GM12801 (cell line): Measurements from ENCODE around the gene PRPH.

Experiments used
- TF ChIP-seq, protein P1 (sequence below): IDR thresholded peaks from one replicate; pipeline ENCODE4 v1.5.1; 2011; ENCODE audit warnings: control low read depth; ENCODE audit not compliant: insufficient read length; ENCODE audit errors: extremely low read depth

The PRPH gene

DNA sequence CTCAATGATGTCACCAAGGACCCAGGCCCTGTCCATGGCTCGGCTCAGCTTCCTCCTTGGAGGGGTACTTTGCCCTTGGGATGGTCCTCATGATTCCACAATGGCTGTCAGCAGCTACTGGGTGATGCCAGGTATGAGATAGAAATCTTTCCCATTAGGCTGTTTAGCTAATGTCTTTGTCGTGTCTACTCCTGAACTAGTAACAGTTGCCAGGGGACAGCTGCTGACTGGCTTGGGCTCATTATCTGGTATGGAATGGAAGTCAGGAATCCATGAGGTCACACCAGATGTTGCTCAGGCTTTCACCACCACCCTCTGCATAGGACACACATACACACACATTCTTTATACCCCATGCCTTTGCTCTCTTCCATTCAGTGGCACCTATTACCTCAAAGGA is 9.2 kb downstream of the PRPH start:
- TF ChIP-seq, protein P1, sequence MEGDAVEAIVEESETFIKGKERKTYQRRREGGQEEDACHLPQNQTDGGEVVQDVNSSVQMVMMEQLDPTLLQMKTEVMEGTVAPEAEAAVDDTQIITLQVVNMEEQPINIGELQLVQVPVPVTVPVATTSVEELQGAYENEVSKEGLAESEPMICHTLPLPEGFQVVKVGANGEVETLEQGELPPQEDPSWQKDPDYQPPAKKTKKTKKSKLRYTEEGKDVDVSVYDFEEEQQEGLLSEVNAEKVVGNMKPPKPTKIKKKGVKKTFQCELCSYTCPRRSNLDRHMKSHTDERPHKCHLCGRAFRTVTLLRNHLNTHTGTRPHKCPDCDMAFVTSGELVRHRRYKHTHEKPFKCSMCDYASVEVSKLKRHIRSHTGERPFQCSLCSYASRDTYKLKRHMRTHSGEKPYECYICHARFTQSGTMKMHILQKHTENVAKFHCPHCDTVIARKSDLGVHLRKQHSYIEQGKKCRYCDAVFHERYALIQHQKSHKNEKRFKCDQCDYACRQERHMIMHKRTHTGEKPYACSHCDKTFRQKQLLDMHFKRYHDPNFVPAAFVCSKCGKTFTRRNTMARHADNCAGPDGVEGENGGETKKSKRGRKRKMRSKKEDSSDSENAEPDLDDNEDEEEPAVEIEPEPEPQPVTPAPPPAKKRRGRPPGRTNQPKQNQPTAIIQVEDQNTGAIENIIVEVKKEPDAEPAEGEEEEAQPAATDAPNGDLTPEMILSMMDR, result no peak

DNA sequence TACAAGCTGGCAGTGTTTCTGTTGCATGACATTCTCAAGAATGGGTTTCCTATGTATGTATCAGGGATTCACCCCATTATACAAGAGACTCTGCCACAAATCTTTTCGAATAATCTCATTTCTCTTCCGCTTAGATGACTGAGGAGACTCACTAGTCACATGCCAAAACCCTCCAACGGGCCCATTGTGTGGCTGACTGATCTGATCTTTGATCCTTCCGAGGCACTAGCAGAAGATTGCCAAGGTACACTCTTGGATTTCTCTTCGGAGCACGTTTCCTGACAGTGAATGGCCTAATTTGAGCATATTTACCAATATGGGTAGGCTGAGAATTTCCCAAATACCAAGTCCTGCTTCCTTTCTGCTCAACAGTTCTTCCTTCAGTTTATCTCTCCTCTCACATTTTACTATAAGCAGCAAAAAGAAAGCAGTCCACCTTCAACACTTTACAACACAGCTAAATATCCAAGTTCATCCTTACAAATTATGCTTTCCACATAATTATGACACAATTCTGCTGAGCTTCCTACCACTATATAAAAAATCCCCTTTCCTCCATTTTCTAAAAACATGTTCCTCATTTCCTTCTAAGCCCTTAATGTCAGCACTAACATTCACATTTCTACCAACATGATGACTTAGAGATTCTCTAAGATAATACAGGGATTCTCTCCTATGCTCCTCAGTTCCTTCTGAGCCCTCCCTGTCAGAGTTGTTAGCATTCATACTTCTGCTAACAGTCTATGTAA is 11.0 kb downstream of the PRPH start:
- TF ChIP-seq, protein P1, result no peak

DNA sequence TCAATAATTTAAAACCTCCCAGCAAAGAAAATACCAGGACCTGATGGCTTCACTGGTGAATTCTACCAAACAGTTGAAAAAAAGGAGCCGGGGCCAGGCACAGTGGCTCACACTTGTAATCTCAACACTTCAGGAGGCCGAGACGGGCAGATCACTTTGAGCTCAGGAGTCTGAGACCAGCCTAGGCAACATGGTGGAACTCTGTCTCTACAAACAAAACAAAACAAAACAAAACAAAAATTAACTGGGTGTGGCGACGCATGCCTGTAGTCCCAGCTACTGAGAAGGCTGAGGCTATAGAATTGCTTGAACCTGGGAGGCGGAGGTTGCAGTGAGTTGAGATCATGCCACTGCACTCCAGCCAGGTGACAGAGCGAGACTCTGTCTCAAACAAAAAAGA is 14.4 kb downstream of the PRPH start:
- TF ChIP-seq, protein P1, result no peak

DNA sequence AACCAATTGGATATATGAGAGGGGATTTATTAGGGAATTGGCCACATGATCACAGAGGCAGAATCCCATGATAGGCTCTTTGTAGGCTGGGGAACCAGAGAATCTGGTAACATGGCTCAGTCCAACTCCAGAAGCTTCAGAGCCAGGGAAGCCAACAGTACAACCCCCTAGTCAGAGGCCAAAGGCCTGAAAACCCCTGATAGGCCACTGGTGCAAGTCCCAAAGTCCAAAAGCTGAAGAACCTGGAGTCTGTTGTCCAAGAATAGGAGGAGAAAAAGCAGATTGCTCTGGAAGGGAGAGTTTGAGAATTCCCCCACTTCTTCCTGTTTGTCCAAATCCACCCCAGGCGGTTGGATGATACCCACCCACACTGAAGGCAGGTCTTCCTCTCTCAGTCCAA is 19.9 kb downstream of the PRPH start:
- TF ChIP-seq, protein P1, result no peak

DNA sequence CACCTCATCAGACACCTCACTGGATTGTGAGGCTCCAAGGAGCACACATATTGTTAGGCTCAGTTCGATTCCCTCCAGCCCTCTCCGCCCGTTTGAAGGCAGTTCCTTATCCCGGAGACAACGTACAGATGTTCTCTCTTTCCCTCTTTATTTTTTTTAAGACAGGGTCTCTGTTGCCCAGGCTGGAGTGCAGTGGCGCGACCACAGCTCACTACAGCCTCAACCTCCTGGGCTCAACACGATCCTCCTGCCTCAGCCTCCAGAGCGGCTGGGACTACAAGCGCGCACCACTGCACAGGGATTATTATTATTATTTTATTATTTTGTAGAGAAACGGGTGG is 27.4 kb downstream of the PRPH start:
- TF ChIP-seq, protein P1, result no peak

DNA sequence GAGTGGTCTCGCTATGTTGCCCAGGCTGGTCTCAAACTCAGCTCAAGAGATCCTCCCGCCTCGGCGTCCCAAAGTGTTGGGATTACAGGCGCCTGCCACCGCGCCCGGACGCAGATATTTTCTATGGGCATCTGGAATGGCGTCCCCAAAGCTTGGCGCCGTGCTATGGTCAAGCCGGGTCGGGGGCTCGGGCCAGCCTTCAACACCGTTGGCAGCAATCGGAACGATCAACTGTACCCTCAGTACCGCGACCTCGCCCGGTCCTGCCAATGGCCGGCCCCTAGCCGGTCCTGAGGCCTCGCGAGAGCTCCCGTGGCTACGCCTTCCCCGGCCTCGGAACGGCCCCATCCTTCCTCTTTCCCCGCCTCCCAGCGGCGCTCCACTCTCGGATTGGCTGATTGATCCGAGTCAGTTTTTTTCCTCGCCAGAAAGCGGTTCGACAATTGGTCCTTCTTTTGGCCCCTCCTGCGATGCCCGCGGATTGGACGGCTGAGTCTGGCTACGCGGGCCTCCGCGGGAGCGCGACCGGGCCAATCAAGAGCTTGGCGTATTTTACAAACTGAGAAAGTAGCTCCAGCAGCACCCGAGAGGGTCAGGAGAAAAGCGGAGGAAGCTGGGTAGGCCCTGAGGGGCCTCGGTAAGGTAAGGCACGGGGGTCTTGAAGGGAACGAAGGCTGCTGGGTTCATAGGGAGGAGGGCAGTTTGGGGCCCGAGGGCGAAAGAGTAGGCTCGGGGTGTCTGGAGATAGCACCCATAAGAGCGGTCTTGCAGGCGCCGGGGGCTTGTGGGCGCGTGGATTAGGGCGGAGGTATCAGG is 28.0 kb downstream of the PRPH start, which contains the start of gene TROAP:
TROAP (plus strand) TSS at position 548 of the 816 bp plus-strand sequence. CDS start 354 bp downstream, outside the sequence.
- TF ChIP-seq, protein P1, result no peak

DNA sequence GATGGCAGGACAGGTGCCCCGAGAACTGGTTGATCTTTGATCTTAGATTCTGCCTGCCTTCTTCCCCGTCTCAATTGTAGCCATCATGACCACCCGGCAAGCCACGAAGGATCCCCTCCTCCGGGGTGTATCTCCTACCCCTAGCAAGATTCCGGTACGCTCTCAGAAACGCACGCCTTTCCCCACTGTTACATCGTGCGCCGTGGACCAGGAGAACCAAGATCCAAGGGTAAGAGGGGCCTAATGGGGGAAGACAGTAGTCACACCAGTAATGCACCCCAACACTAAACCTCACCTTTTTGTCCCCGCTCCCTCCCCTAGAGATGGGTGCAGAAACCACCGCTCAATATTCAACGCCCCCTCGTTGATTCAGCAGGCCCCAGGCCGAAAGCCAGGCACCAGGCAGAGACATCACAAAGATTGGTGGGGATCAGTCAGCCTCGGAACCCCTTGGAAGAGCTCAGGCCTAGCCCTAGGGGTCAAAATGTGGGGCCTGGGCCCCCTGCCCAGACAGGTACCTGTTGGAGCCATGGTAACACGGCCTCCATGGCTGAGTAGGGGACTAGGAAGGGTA is 28.7 kb downstream of the PRPH start:
- TF ChIP-seq, protein P1, result no peak
